PFSK-1 (cell line): ENCODE results near the gene PADI1.

Experiments used
- POLR2AphosphoS5 ChIP-seq: IDR thresholded peaks from 2 replicates; pipeline ENCODE4 v1.6.1; 2012; ENCODE audit warnings: low read depth, mild to moderate bottlenecking, control low read depth, low read length, moderate library complexity
- SIN3A ChIP-seq: IDR thresholded peaks from 2 replicates; pipeline ENCODE4 v1.6.1; 2012; ENCODE audit warnings: mild to moderate bottlenecking, low read length, moderate library complexity, borderline replicate concordance; ENCODE audit not compliant: insufficient read depth
- TAF1 ChIP-seq: IDR thresholded peaks from 2 replicates; pipeline ENCODE4 v1.6.1; 2012; ENCODE audit warnings: low read length, control low read depth, borderline replicate concordance; ENCODE audit not compliant: insufficient read depth
- TF ChIP-seq, protein P1 (sequence below), 2 experiments: IDR thresholded peaks; 2 replicates each; pipeline versions ENCODE4 v1.6.1 to v1.8.0; 2011 to 2012; ENCODE audit warnings: low read depth in 2 of 2, low read length in 2 of 2, control low read depth in 1 of 2, inconsistent platforms in 1 of 2, mild to moderate bottlenecking in 1 of 2, moderate library complexity in 1 of 2; ENCODE audit not compliant: insufficient read depth in 1 of 2

DNA sequence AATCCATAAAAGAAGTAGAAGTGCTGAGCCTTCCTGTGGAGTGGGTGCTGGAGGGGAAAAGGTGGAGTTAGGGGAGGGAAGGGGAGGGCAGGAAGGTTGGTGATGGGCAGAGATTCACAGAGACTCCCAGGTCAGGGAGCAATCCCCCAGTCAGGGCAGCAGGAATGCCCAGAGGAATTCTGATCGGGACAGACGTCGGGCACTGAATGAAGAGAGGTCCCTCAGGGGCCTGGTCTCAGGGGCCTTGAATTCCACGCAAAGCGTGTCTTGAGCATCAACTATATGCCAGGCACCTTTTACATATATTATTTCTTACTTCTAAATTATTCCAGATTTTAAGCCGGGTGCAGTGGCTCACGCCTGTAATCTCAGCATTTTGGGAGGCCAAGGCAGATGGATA is 7.2 kb upstream of the PADI1 start:
- TF ChIP-seq, protein P1, sequence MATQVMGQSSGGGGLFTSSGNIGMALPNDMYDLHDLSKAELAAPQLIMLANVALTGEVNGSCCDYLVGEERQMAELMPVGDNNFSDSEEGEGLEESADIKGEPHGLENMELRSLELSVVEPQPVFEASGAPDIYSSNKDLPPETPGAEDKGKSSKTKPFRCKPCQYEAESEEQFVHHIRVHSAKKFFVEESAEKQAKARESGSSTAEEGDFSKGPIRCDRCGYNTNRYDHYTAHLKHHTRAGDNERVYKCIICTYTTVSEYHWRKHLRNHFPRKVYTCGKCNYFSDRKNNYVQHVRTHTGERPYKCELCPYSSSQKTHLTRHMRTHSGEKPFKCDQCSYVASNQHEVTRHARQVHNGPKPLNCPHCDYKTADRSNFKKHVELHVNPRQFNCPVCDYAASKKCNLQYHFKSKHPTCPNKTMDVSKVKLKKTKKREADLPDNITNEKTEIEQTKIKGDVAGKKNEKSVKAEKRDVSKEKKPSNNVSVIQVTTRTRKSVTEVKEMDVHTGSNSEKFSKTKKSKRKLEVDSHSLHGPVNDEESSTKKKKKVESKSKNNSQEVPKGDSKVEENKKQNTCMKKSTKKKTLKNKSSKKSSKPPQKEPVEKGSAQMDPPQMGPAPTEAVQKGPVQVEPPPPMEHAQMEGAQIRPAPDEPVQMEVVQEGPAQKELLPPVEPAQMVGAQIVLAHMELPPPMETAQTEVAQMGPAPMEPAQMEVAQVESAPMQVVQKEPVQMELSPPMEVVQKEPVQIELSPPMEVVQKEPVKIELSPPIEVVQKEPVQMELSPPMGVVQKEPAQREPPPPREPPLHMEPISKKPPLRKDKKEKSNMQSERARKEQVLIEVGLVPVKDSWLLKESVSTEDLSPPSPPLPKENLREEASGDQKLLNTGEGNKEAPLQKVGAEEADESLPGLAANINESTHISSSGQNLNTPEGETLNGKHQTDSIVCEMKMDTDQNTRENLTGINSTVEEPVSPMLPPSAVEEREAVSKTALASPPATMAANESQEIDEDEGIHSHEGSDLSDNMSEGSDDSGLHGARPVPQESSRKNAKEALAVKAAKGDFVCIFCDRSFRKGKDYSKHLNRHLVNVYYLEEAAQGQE (IDR thresholded peaks at IDR 0.05; ENCODE audit: insufficient read depth in 1 of 2, low read depth in 2 of 2, low read length in 2 of 2): no peak
- no peak for TF ChIP-seq SIN3A
- no peak for TF ChIP-seq POLR2AphosphoS5
- TF ChIP-seq TAF1: no peak
